ENCODE results near the gene DNAJC30.
A peak's percentile ranks its signal among the peaks of the same experiment; 100 is the strongest.
"Not testable (repeated sequence)": the region's sequence is repeated elsewhere in the genome, so short reads cannot be mapped to it uniquely, and the experiment has no call there.

- peak; percentile 11; the same call in 1 of the 2 replicates for TF ChIP-seq CTCF (IDR thresholded peaks at IDR 0.05)
- not testable (repeated sequence) for TF ChIP-seq ZFX (IDR thresholded peaks at IDR 0.05; ENCODE audit: borderline replicate concordance)
Observed at GRCh38 chr7:73676062-73676461, 7.2 kb downstream of the DNAJC30 start.
